Right renal pelvis (tissue), 4 donors: Measurements from ENCODE around the gene TMTC4. TPM values are rescaled to one million over a fixed set of nuclear protein-coding genes. Genes with fewer than 3 reads are reported as not detected.
"Not testable (repeated sequence)": the region's sequence is repeated elsewhere in the genome, so short reads cannot be mapped to it uniquely, and the experiment has no call there.

Experiments used
- DNase-seq, 4 donors: peaks; one replicate each; pipeline ENCODE4 v3.0.0-alpha.2; 2013; ENCODE audit warnings: low read depth in 4 of 4, low spot score in 3 of 4, missing footprints in 1 of 4
- polyA plus RNA-seq, 4 donors: library from polyadenylated mRNA; unstranded; fragments of 120-200 nt; gene quantifications; one replicate each; pipeline ENCODE4 v1.2.1, GENCODE V29; 2013; ENCODE audit not compliant: insufficient read length in 4 of 4

TMTC4 gene, protein sequence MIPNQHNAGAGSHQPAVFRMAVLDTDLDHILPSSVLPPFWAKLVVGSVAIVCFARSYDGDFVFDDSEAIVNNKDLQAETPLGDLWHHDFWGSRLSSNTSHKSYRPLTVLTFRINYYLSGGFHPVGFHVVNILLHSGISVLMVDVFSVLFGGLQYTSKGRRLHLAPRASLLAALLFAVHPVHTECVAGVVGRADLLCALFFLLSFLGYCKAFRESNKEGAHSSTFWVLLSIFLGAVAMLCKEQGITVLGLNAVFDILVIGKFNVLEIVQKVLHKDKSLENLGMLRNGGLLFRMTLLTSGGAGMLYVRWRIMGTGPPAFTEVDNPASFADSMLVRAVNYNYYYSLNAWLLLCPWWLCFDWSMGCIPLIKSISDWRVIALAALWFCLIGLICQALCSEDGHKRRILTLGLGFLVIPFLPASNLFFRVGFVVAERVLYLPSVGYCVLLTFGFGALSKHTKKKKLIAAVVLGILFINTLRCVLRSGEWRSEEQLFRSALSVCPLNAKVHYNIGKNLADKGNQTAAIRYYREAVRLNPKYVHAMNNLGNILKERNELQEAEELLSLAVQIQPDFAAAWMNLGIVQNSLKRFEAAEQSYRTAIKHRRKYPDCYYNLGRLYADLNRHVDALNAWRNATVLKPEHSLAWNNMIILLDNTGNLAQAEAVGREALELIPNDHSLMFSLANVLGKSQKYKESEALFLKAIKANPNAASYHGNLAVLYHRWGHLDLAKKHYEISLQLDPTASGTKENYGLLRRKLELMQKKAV
- polyA plus RNA-seq, result 10 to 100 TPM; 33.1 to 43.2 (median 38.7) TPM

- DNase-seq, result no peak
Observed at GRCh38 chr13:100674572-100674871, at the start of gene TMTC4. Gene TMTC4, minus strand, starts transcription at chr13:100674795. Its CDS starts 4,433 bp downstream, at chr13:100670362.

GRCh38 chr13:100722517-100722916 lies 47.9 kb upstream of the TMTC4 start:
- no peak for DNase-seq

DNA sequence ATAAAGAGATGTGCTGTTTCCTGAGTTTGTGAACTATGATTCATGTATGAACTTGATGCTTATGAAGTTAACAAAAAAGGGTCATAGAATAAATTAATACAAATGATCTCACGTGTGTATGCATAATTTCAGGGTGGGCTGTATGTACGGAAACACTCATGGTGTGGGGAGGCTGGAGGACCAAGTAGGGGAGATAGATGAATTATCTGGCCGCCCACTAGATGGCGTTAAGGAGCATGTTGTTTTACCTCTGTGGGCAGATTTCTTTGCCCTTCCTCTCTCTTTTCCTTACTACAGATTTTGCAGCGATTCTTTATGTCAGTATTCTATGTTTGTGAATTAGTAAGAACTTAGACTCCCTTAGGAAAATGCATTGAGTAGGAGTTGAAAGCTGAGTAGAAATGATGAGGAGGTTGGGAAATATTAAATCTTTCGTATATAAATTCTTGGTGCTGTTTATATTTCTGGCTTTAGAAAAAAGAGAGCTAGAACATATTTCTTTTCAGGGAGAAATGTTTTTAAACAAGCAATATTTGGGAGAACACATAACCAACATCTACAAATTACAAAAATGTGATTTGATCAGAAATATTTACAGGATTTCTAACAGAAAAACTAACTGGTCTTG lies 47.4 kb upstream of the TMTC4 start:
- DNase-seq, result peak; percentile 5 to 16 (median 8)

GRCh38 chr13:100715604-100716003 lies 41.0 kb upstream of the TMTC4 start:
- no peak for DNase-seq

- DNase-seq, result no peak
Observed at GRCh38 chr13:100714478-100714877, 39.9 kb upstream of the TMTC4 start.

- no peak for DNase-seq
Observed at GRCh38 chr13:100710176-100710575, 35.6 kb upstream of the TMTC4 start.

DNA sequence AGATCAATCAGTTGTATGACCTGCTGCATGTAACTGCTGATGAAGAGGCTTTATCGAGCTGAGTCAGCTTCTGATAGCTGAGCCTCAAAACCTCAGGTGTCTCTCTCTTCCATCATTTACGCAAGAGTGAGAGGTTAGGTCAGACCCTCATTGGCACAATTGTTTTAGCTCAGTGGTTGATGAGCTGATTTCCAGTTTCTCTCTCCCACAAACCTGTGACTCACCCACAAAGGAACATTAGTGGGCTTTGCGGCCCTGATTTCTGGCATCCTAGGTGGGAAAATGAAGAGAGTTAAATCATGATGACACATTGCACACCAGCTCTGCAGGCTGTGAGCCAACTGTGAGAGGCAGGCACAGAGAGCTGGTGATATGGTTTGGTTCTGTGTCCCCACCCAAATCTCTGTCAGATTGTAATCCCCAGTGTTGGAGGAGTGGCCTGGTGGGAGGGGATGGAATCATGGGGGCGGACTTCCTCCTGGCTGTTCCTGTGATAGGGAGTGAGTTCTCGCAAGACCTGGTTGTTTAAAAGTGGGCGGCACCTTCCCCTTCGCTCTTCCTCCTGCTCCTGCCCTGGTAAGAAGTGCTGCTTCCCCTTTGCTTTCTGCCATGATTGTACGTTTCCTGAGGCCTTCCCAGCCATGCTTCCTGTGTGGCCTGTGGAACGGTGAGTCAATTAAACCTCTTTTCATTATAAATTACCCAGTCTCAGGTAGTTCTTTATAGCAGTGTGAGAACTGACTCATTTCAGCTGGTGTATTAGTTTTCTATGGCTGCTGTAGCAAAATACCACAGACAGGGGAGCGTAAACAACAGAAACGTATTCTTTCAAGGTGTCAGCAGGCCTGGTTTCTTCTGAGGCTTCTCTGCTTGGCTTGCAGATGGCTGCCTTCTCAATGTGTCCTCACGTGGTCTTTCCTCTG lies 33.5 kb upstream of the TMTC4 start:
- DNase-seq, result no peak

DNA sequence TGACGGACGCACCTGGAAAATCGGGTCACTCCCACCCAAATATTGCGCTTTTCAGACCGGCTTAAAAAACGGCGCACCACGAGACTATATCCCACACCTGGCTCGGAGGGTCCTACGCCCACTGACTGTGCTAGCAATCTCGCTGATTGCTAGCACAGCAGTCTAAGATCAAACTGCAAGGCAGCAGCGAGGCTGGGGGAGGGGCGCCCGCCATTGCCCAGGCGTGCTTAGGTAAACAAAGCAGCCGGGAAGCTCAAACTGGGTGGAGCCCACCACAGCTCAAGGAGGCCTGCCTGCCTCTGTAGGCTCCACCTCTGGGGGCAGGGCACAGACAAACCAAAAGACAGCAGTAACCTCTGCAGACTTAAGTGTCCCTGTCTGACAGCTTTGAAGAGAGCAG lies 23.7 kb upstream of the TMTC4 start:
- not testable (repeated sequence) for DNase-seq

- DNase-seq, result no peak
Observed at GRCh38 chr13:100695509-100695773, 20.8 kb upstream of the TMTC4 start.

- no peak for DNase-seq
Observed at GRCh38 chr13:100694722-100695508, 20.3 kb upstream of the TMTC4 start.

- DNase-seq, result no peak
Observed at GRCh38 chr13:100689191-100689590, 14.6 kb upstream of the TMTC4 start.

DNA sequence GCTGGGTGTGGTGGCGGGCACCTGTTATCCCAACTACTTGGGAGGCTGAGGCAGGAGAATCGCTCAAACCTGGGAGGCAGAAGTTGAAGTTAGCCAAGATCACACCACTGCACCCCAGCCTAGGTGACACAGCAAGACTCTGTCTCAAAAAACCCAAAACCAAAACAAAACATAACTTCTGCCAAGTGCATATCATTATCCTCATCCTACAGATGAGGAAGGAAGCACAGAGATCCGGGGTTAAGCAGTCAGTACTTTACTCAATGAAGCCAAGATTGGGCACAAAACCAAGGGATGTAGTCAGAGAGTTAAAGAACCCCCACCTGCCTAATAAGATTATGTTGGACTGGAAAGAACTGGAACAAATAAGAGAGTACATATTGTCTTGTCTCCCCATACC lies 5.5 kb upstream of the TMTC4 start:
- no peak for DNase-seq

GRCh38 chr13:100677128-100677527 lies 2.5 kb upstream of the TMTC4 start:
- not testable (repeated sequence) for DNase-seq

DNA sequence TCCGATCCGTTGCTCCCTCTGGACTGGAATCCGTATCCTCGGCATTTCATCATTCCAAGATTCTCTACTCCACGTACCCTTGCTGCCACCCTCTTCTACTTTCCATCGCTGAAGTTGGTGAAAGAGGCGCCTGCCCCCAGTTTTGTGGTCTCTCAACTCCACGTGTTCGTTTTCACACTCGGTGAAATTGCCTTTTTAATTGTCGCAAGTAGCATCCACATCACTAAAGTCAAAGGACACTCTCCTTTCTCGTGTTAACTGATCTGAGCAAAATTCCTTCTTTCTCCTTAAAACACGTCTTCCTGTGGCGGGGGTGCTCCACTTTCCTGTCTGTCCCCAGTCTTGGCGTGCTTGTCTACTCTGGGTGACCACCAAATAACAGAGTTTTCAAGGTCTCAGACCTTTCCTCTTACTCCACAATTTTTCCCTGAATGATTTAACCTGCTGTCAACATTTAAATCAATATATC lies 1.1 kb upstream of the TMTC4 start:
- DNase-seq, result no peak

DNA sequence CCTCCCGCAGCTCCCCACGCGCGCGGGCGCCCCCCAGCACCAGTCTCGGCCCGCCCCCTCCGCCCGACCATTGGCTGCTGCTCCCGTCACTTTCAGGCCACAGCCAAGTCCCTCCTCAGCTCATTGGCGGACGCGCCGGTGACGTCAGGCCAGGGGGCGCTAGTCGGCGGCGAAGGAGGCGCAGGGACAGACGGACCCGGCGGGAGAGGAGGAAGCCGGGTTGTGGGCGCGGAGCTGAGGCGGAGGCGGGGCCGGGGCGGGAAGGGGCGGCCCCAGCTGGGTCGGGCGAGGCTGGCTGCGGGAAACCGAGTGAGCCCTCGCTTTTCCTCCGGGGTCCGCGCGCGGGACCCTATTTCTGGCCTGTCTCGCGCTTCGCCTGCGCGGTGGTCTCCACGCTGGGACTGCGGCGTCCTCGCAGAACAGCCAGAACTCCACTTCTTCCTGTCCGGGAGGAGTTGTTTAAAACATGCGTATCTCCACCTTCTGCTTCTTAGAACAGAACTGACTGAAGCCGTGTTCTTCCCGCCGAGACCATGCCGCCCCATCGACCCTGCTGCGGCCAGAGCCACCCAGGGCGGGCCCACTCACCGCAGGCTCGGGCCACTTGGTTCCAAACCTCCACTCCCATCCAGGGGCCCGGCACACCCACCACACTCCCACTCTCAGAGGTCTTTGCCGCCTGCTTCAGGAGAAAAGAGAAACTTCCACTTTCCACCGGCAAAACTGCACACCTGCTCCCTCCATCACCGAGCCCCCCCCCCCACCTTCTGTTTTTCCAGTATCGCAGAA lies 471 bp upstream of the TMTC4 start:
- DNase-seq, result peak; percentile 95 to 97 (median 96)

DNA sequence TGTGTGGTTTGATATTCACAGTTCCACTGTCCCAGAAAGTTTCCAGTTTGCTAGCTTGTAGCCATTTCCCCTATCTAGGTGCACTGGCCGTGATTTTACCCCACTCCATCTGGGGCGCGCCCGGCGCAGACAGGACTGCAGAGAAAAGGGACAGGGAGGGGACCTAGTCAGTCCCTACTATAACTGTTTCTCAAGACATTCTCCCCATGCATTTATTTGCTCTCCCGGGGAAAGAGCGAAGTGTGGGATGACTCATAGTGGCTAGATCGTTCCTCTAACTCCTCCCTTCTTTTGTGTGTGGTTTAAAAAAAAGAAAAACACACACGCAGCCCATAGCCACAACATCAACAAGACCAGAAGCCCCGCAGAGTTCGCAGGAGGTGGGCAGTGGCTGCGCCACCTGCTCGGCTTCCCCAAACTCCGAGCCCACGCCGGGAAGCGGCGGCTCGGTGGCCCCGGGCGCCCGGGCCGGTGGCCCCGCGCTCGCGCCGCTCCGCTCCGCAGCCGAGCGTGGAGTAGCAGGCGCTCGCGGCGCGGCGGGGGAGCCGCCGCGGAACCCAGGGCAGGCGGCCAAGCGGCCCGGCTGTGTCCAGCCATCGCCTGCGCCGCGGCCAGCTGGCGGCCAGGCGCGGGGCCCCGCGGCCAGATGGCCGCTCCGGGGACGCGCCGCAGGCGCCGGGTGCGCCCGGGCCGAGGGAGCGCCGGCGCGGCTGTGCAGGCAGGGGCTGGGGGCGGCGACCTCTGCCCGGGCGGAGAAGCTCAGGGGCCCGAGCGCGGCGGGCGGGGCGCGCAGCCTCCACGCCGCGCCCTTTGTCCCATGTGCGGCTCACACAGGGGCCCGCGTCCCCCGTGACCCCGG lies 653 bp downstream of the TMTC4 start:
- DNase-seq, result peak in 2 of 4 donors; percentile 36 to 41

- DNase-seq, result no peak
Observed at GRCh38 chr13:100673376-100673712, 1.3 kb downstream of the TMTC4 start.
